Neutrophil (primary cell): ENCODE results near the gene CXXC4.

Source experiments
- H3K27ac ChIP-seq: fragments of 200-600 bp; sonication (generic); 2 replicates; pipeline ENCODE4 v1.5.1; 2016; ENCODE audit warnings: mild to moderate bottlenecking, moderate library complexity
- H3K27me3 ChIP-seq: fragments of 200-600 bp; sonication (generic); 2 replicates; pipeline ENCODE4 v1.6.0; 2016; ENCODE audit warnings: mild to moderate bottlenecking
- H3K36me3 ChIP-seq: fragments of 200-600 bp; sonication (generic); 2 replicates; pipeline ENCODE4 v1.5.1; 2017
- H3K4me1 ChIP-seq, 2 experiments: fragments of 200-600 bp in 1 of 2; sonication (generic) in 1 of 2; 1 replicate in 1 of 2; 2 replicates in 1 of 2; pipeline versions ENCODE4 v1.5.1 to v1.6.1; 2013 to 2016; ENCODE audit warnings: low read depth in 1 of 2, low read length in 1 of 2, mild to moderate bottlenecking in 1 of 2, moderate library complexity in 1 of 2; ENCODE audit not compliant: control insufficient read depth in 1 of 2, insufficient read depth in 1 of 2
- H3K4me3 ChIP-seq, 2 experiments: fragments of 200-600 bp in 1 of 2; sonication (generic) in 1 of 2; 1 replicate in 1 of 2; 2 replicates in 1 of 2; pipeline ENCODE4 v1.5.1; 2013 to 2016; ENCODE audit warnings: low read depth in 1 of 2, low read length in 1 of 2, mild to moderate bottlenecking in 1 of 2, moderate library complexity in 1 of 2
- H3K9me3 ChIP-seq: fragments of 200-600 bp; sonication (generic); 2 replicates; pipeline ENCODE4 v1.5.1; 2016
- TF ChIP-seq, protein P1 (sequence below): fragments of 200-600 bp; sonication (generic); IDR thresholded peaks from 2 replicates; pipeline ENCODE4 v1.5.1; 2016; ENCODE audit warnings: antibody characterized with exemption

CXXC4 gene

DNA sequence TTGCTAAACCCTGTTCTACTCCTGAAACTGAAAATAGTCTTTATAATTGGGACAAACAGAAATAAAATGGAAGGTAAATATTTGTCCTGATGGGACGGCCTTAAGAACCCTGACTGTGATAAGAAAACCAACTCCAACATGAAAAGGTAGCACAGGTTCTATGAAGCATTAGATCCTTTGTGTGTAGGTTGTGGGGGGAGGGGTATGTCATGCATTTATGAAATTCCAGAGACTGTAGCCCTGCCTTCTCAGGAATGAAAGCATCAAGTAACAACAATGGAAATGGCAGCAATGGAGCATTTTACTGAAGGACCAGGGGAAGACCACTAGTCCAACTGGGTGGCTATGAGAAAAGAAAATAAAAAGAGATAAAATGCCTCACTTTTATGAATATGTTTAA lies 23.9 kb downstream of the CXXC4 start:
- no peaks in the 10 kb centered on the region for H3K4me1 ChIP-seq
- TF ChIP-seq, protein P1, sequence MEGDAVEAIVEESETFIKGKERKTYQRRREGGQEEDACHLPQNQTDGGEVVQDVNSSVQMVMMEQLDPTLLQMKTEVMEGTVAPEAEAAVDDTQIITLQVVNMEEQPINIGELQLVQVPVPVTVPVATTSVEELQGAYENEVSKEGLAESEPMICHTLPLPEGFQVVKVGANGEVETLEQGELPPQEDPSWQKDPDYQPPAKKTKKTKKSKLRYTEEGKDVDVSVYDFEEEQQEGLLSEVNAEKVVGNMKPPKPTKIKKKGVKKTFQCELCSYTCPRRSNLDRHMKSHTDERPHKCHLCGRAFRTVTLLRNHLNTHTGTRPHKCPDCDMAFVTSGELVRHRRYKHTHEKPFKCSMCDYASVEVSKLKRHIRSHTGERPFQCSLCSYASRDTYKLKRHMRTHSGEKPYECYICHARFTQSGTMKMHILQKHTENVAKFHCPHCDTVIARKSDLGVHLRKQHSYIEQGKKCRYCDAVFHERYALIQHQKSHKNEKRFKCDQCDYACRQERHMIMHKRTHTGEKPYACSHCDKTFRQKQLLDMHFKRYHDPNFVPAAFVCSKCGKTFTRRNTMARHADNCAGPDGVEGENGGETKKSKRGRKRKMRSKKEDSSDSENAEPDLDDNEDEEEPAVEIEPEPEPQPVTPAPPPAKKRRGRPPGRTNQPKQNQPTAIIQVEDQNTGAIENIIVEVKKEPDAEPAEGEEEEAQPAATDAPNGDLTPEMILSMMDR = no peak
- H3K4me3 ChIP-seq = no peak overlapping the region
- no peaks in the 10 kb centered on the region for H3K36me3 ChIP-seq
- no peaks in the 10 kb centered on the region for H3K9me3 ChIP-seq
- H3K27ac ChIP-seq = no peak overlapping the region
- no peaks in the 10 kb centered on the region for H3K27me3 ChIP-seq

DNA sequence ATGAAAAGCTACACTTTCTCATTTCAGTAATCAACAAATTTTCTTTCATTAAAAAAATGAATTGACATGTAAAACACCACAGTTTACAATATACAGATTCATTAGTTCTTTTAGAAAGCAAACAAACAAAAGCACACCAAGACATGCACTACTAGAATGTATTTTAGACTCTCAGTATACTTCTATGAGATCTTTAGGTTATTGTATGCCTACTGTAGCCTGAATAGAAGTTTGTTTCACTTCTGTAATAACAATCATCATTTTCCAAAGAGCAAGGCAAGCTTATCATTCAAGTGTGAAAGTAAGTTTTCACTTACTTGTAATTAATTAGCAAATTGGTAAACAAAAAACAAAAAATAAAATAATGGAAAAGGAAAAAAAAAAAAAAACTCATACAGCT lies 24.9 kb downstream of the CXXC4 start:
- no peaks in the 10 kb centered on the region for H3K27me3 ChIP-seq
- H3K27ac ChIP-seq = no peak overlapping the region
- H3K36me3 ChIP-seq = no peaks in the 10 kb centered on the region
- no peaks in the 10 kb centered on the region for H3K9me3 ChIP-seq
- H3K4me1 ChIP-seq = no peaks in the 10 kb centered on the region
- no peak overlapping the region for H3K4me3 ChIP-seq
- TF ChIP-seq, protein P1 = no peak

DNA sequence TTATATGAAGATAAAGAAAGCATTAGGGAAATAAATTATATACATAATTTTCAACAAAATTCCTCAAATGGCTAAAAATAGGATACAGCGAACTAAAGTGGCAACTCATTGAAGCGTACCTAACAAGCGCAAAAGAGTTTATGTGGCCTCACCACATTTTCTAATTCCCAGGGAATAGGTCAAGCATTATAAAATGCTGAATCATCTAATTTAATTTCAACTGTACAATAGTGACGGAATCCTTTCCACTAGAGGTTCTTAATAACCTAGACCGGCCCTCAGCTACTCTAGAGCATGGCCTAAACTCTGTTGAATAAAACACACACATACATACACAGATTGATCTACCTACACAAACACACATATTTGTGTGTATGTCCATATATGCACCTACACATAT lies 29.1 kb downstream of the CXXC4 start:
- Histone ChIP-seq H3K4me3 (no peak overlapping the region), H3K4me1 (no peaks in the 10 kb centered on the region), H3K27me3 (no peaks in the 10 kb centered on the region), H3K9me3 (no peaks in the 10 kb centered on the region), H3K27ac (no peak overlapping the region), H3K36me3 (no peaks in the 10 kb centered on the region)
- TF ChIP-seq, protein P1 = no peak

DNA sequence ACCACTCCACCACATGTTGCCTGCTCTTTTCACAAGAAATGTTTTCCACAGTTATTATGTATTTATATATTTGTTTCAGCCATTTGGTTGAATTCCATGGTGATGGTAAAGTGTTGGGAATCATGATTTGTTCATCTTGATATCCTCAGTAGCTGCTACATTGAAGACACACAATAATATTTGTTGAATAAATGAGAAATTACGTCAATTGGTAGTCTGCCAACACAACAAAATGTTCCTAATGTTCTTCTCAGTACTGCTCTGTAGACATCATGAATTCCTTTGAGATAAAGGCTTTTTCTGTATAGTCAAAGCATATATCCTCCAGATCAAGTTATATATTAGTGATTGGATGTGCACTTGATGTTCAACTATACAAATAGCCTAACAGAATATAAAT lies 29.5 kb downstream of the CXXC4 start:
- Histone ChIP-seq H3K9me3 (no peaks in the 10 kb centered on the region), H3K27me3 (no peaks in the 10 kb centered on the region), H3K36me3 (no peaks in the 10 kb centered on the region), H3K4me1 (no peaks in the 10 kb centered on the region), H3K4me3 (no peak overlapping the region), H3K27ac (no peak overlapping the region)
- TF ChIP-seq, protein P1 = no peak

DNA sequence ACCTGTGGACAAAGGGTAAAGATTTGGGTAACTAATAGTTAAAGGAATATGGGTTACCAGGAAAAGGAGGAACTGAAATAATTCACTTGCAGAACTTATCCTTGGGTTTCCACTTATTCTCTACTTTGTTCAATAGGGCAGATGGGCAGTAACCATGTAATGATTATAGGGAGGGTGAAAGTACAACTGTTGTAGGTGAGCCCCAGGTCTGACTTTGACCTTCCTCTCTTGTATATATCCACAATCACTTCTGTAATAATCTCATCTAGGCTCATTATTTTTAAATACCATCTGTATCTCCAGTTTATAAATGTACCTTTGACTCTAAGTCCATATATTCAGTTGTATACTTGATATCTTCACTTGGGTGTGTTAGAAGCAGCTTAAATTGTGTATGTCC lies 32.1 kb downstream of the CXXC4 start:
- H3K27me3 ChIP-seq = no peaks in the 10 kb centered on the region
- H3K4me1 ChIP-seq = no peaks in the 10 kb centered on the region
- no peak overlapping the region for H3K4me3 ChIP-seq
- no peak overlapping the region for H3K27ac ChIP-seq
- no peaks in the 10 kb centered on the region for H3K36me3 ChIP-seq
- no peaks in the 10 kb centered on the region for H3K9me3 ChIP-seq
- TF ChIP-seq, protein P1 = no peak
